ENCODE data around the gene SNAP29. TPM values are rescaled to one million over a fixed set of nuclear protein-coding genes. Genes with fewer than 3 reads are reported as not detected.
"Not testable (repeated sequence)": the region's sequence is repeated elsewhere in the genome, so short reads cannot be mapped to it uniquely, and the experiment has no call there.

SNAP29 gene
- total RNA-seq, 1 donor from 2014 or later, result 6.0 TPM

DNA sequence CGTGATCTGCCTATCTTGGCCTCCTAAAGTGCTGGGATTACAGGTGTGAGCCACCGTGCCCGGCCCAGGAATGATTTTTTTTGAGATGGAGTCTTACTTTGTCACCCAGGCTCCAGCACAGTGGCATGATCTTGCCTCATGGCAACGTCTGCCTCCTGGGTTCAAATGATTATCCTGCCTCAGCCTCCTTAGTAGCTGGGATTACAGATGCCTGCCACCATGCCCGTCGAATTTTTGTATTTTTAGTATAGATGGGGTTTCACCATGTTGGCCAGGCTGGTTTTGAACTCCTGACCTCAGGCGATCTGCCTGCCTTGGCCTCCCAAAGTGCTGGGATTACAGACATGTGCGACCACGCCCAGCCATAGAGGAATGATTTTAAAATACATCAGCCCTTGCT, 76.2 kb downstream of the SNAP29 start:
- not testable (repeated sequence) for DNase-seq

DNA sequence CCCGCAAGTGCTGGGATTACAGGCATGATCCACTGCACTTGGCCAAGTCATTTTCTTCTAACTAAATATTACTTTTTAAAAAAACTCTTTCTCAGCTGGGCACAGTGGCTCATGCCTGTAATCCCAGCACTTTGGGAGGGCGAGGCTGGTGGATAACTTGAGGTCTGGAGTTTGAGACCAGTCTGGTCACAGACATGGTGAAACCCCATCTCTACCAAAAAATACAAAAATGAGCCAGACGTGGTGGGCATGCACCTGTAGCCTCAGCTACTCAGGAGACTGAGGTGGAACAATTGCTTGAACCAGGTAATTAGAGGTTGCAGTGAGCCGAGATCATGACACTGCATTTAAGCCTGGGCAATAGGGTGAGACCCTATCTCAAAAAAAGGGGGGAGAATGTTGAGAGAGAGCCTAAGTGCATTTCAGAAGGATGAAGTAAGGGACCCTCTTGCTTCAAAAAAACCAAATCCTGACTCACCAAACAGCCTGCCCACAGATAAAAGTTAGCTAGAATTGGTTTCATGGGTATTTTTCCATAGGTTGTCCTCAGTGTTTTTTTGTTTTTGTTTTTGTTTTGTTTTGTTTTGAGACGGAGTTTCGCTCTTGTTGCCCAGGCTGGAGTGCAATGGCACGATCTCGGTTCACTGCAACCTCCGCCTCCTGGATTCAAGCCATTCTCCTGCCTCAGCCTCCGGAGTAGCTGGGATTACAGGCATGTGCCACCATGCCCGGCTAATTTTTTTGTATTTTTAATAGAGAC, 77.2 kb downstream of the SNAP29 start:
- DNase-seq, result not testable (repeated sequence)

DNA sequence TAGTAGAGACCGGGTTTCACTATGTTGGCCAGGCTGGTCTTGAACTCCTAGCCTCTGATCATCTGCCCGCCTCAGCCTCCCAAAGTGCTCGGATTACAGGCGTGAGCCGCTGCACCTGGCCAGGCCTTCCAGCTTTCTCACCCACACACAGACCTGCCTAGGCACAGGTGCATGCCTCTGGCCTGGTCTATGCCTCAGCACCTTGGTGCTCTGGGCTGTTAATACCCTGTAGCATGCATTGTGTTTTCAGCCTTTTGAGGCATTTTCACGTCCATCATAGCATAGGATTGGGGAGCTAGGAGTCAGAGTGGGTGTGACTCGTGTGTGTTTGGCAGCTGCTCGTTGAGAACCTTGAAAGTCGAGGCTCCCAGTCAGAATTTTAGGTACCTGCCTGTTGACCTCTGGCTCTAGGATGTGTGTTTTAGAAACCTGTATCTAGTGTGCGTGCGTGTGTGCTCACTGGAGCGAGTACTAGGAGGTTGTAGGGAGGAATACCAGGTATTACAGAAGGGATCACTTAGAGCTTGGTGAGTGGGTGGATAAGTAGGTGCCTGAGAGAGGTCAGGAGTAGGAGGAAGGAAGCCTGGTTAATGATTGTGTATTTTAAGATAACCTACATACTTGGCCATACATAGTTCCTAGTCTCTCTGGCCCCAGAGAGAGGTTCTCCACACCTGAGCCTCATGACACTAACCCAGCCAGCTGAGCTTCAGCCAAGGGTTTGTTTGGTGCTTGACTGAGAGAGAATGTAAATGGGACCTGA, 78.4 kb downstream of the SNAP29 start:
- no peak for DNase-seq

DNA sequence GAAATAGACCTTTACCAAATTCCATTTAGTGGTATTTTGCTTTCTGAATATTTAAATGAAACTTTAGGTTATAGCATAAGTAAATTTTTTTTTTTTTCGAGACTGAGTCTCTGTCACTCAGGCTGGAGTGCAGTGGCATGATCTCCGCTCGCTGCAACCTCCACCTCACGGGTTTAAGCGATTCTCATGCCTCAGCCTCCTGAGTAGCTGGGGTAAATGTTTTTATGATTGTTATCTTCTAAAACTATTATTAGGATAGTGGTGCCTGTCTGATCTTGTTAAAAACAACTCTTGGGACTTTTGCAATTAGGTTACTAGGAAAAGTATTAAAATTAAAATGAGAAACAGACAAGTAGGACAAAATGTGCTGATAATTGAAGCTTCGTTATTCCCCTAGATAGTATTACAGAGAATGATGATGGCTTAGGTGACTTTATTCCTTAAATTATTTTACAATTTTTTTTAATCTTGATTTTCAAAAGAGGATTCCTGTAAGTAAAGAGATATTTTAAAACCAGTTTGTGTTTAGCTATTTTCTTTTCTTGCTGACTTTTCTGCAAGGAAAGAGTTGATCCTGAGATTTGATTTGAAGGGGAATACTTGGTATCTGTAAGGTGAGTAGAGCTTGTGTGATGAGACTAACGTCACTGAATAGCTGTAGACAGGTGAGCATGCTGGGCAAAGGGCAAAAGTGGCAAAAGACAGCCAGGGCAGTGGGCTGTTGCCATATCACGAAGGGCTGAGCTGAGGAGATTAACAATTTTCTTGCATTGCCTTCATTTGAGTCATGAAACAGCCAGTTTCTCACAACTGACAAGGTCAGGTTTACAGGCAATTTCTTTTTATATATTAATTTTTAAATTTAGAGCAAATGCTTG, 79.2 kb downstream of the SNAP29 start:
- DNase-seq, result no peak

DNA sequence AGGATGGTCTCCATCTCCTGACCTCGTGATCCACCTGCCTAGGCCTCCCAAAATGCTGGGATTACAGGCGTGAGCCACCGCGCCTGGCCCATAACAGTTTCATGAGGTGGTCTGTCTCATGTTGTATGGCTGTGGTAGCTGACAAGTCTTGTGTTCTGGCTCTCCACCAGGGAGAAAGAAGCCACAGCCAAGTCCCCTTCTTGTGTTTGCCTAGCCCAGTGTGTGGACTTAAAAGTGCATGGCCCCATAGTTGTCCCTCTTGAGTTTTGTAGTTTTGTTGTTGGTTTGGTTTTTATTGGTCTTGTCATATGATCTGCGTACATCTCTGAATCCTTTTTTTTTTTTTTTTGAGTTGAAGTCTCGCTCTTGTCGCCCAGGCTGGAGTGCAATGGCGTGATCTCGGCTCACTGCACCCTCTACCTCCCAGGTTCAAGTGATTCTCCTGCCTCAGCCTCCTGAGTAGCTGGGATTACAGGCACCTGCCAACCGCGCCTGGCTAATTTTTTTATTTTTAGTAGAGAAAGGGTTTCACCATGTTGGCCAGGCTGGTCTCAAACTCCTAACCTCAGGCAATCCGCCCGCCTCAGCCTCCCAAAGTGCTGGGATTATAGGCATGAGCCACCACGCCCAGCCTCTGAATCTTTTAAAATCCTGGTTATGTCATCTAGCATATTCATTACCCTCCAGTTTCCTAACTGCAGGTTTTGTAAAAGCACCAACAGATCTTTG, 80.8 kb downstream of the SNAP29 start:
- not testable (repeated sequence) for DNase-seq

DNA sequence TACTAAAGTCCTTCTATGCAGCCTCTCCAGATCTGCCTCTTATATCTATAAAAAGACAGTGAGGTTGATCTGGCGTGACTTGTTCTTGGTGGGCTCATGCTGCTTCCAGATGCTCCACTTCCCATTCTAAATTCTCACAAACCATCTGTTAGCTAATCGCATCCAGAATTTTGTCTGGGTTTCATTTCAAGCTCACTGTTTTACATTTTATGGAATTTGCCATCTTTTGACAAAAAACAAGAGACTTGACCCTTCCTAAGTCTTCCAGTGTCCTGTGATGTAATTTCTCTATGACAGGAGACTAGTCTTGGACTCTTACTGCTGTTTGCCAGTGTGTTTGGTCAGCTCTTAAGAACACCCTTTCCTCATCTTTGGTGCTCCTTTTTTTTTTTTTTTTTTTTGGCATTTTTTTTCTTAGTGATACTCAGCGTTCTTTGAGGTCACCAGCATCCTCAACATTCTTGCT, 81.4 kb downstream of the SNAP29 start:
- DNase-seq, result no peak

Other genes starting within 250 kb of the SNAP29 start
- not detected in 2 replicates for gene SERPIND1, start 84.9 kb upstream of the SNAP29 start, total RNA-seq
- gene PI4KA, start 196 bp upstream of the SNAP29 start, total RNA-seq, result 20.3 and 40.3 TPM in 2 replicates
- 50.2 and 54.4 TPM in 2 replicates for gene CRKL, start 58.4 kb downstream of the SNAP29 start, total RNA-seq
- 0.05 and 0.17 TPM in 2 replicates for gene AIFM3, start 108.2 kb downstream of the SNAP29 start, total RNA-seq
- 51.6 and 60.9 TPM in 2 replicates for gene LZTR1, start 123.3 kb downstream of the SNAP29 start, total RNA-seq
- gene THAP7, start 143.1 kb downstream of the SNAP29 start, total RNA-seq, result 13.8 and 18.1 TPM in 2 replicates
- gene P2RX6, start 156.2 kb downstream of the SNAP29 start, total RNA-seq, result under 0.01 TPM in 1 of 2 replicates, not detected in the other
- not detected in 2 replicates for gene SLC7A4, start 173.6 kb downstream of the SNAP29 start, total RNA-seq
- not detected in 2 replicates for gene LRRC74B, start 186.9 kb downstream of the SNAP29 start, total RNA-seq

Data from dermis blood vessel endothelial cell (primary cell).